Loucy (cell line): ENCODE results near the gene B4GALNT3.

ENCODE experiments used
- EZH2phosphoT487 ChIP-seq: fragments of 200-600 bp; IDR thresholded peaks from 2 replicates; pipeline ENCODE4 v1.6.1; 2018; ENCODE audit warnings: antibody characterized with exemption, mild to moderate bottlenecking, moderate library complexity, borderline replicate concordance
- TF ChIP-seq, protein P1 (sequence below): fragments of 200-600 bp; sonication (generic); conservative IDR thresholded peaks from 2 replicates; pipeline ENCODE4 v1.5.1; 2014; ENCODE audit warnings: mild to moderate bottlenecking, antibody characterized with exemption, low read length

DNA sequence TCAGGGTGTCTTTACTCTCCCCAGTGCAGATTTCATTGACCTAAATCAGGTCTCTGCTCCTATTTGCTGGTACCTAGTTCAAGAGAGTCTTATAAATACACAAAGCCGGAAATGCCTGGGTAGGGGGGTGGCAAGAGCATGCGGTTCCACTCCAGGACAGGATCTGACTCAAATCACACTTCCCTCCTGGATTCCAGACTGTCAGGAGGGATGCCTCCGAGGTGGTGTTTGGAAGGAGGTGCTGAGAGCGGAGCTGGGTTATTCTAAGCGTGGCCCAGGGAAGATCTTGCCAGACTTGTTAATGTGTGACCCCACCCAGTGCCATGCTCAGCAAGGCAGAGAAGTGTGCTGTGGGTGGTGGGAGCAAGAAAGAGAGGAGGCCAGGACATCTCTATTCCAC, 49.8 kb downstream of the B4GALNT3 start:
- TF ChIP-seq, protein P1, sequence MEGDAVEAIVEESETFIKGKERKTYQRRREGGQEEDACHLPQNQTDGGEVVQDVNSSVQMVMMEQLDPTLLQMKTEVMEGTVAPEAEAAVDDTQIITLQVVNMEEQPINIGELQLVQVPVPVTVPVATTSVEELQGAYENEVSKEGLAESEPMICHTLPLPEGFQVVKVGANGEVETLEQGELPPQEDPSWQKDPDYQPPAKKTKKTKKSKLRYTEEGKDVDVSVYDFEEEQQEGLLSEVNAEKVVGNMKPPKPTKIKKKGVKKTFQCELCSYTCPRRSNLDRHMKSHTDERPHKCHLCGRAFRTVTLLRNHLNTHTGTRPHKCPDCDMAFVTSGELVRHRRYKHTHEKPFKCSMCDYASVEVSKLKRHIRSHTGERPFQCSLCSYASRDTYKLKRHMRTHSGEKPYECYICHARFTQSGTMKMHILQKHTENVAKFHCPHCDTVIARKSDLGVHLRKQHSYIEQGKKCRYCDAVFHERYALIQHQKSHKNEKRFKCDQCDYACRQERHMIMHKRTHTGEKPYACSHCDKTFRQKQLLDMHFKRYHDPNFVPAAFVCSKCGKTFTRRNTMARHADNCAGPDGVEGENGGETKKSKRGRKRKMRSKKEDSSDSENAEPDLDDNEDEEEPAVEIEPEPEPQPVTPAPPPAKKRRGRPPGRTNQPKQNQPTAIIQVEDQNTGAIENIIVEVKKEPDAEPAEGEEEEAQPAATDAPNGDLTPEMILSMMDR, result no peak
- no peak for TF ChIP-seq EZH2phosphoT487
